Measurements from ENCODE around the gene SMAD7. TPM values are rescaled to one million over a fixed set of nuclear protein-coding genes. Genes with fewer than 3 reads are reported as not detected.

SMAD7 gene
- total RNA-seq, 1 experiment from 2014 or later, result 12.0 TPM

DNA sequence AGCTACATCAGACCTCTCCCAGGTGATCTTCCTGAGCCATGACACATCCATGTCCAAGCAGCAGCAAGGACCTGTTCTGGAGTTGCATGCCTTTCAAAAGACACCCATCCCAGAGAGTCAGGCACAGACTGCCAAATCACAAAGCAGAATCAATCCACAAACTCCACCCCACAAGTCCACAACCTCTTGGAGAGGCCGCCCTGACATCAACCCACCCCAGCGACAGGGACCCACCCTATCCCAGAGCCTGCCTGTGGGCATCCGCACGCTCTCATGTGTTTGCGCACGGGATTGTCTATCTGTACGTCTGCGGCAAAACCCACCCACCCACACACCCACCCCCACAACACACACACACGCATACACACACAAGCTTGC is 11.9 kb downstream of the SMAD7 start:
- Histone ChIP-seq H3K36me3 (ENCODE audit: insufficient read depth, low read length, poor library complexity, severe bottlenecking) (no peaks in the 10 kb centered on the region), H3K4me1 (ENCODE audit: insufficient read depth, low read length, poor library complexity, severe bottlenecking) (peaks cover 83% of the 10 kb centered on the region), H3K9me3 (ENCODE audit: low read depth, low read length, poor library complexity, severe bottlenecking) (no peaks in the 10 kb centered on the region), H3K27me3 (replicated peaks; ENCODE audit: insufficient read depth, low read depth, low read length, poor library complexity) (no peaks in the 10 kb centered on the region), H3K27ac (ENCODE audit: low read depth, low read length, poor library complexity, severe bottlenecking) (peak overlapping the region; percentile 40), H3K4me3 (ENCODE audit: low read depth, low read length, poor library complexity, severe bottlenecking) (no peak overlapping the region)
- TF ChIP-seq EZH2 (IDR thresholded peaks at IDR 0.05; ENCODE audit: borderline replicate concordance, low read depth, low read length, poor library complexity, severe bottlenecking), result no peak
- no peak for TF ChIP-seq CTCF (conservative IDR thresholded peaks at IDR 0.05; ENCODE audit: low read depth, low read length)
- CTCF ChIA-PET, result interaction anchor here (0.6 kb wide), 1 partner anchor 807 kb away, joined by 5 read pairs; no protein-coding TSS in a partner anchor
- POLR2A ChIA-PET (ENCODE audit: low non-redundant PET), result interaction anchor here (0.6 kb wide), 1 partner anchor 98 kb away, joined by 4 read pairs; no protein-coding TSS in a partner anchor
- DNase-seq (ENCODE audit: low spot score), result no peak
- intact Hi-C loops (cut with micrococcal nuclease; ENCODE audit: unreplicated experiment), result no loop called here
- BruUV-seq (replicated peaks), result no TSS peak

GRCh38 chr18:48937869-48938750 is 12.7 kb downstream of the SMAD7 start:
- H3K27ac ChIP-seq (ENCODE audit: low read depth, low read length, poor library complexity, severe bottlenecking), result peak overlapping the region; percentile 40
- BruUV-seq (replicated peaks), result no TSS peak
- intact Hi-C loops (cut with micrococcal nuclease; ENCODE audit: unreplicated experiment), result no loop called here
- ChIA-PET POLR2A (ENCODE audit: low non-redundant PET) (no interaction called here), CTCF (no interaction called here)
- H3K27me3 ChIP-seq (replicated peaks; ENCODE audit: insufficient read depth, low read depth, low read length, poor library complexity), result no peaks in the 10 kb centered on the region
- no peak for TF ChIP-seq CTCF (conservative IDR thresholded peaks at IDR 0.05; ENCODE audit: low read depth, low read length)
- no peak for TF ChIP-seq EZH2 (IDR thresholded peaks at IDR 0.05; ENCODE audit: borderline replicate concordance, low read depth, low read length, poor library complexity, severe bottlenecking)
- H3K36me3 ChIP-seq (ENCODE audit: insufficient read depth, low read length, poor library complexity, severe bottlenecking), result no peaks in the 10 kb centered on the region
- DNase-seq (ENCODE audit: low spot score), result no peak
- H3K4me3 ChIP-seq (ENCODE audit: low read depth, low read length, poor library complexity, severe bottlenecking), result no peak overlapping the region
- H3K9me3 ChIP-seq (ENCODE audit: low read depth, low read length, poor library complexity, severe bottlenecking), result no peaks in the 10 kb centered on the region
- H3K4me1 ChIP-seq (ENCODE audit: insufficient read depth, low read length, poor library complexity, severe bottlenecking), result peaks cover 83% of the 10 kb centered on the region

GRCh38 chr18:48935433-48935774 is 15.4 kb downstream of the SMAD7 start:
- CTCF ChIA-PET, result no interaction called here
- TF ChIP-seq CTCF (conservative IDR thresholded peaks at IDR 0.05; ENCODE audit: low read depth, low read length) (no peak), EZH2 (IDR thresholded peaks at IDR 0.05; ENCODE audit: borderline replicate concordance, low read depth, low read length, poor library complexity, severe bottlenecking) (no peak)
- Histone ChIP-seq H3K27me3 (replicated peaks; ENCODE audit: insufficient read depth, low read depth, low read length, poor library complexity) (no peaks in the 10 kb centered on the region), H3K9me3 (ENCODE audit: low read depth, low read length, poor library complexity, severe bottlenecking) (no peaks in the 10 kb centered on the region), H3K4me1 (ENCODE audit: insufficient read depth, low read length, poor library complexity, severe bottlenecking) (peaks cover 85% of the 10 kb centered on the region), H3K36me3 (ENCODE audit: insufficient read depth, low read length, poor library complexity, severe bottlenecking) (no peaks in the 10 kb centered on the region), H3K27ac (ENCODE audit: low read depth, low read length, poor library complexity, severe bottlenecking) (peak overlapping the region; percentile 88), H3K4me3 (ENCODE audit: low read depth, low read length, poor library complexity, severe bottlenecking) (no peak overlapping the region)
- POLR2A ChIA-PET (ENCODE audit: low non-redundant PET), result no interaction called here
- no peak for DNase-seq (ENCODE audit: low spot score)
- intact Hi-C loops (cut with micrococcal nuclease; ENCODE audit: unreplicated experiment), result no loop called here
- BruUV-seq (replicated peaks), result no TSS peak

Measured in A673 (cell line).